ENCODE results near the gene SMARCD1. TPM values are rescaled to one million over a fixed set of nuclear protein-coding genes. Genes with fewer than 3 reads are reported as not detected.

Gene SMARCD1
- total and polyA plus RNA-seq, 8 donors: 2.9 to 75.9 (median 18.6) TPM

DNA sequence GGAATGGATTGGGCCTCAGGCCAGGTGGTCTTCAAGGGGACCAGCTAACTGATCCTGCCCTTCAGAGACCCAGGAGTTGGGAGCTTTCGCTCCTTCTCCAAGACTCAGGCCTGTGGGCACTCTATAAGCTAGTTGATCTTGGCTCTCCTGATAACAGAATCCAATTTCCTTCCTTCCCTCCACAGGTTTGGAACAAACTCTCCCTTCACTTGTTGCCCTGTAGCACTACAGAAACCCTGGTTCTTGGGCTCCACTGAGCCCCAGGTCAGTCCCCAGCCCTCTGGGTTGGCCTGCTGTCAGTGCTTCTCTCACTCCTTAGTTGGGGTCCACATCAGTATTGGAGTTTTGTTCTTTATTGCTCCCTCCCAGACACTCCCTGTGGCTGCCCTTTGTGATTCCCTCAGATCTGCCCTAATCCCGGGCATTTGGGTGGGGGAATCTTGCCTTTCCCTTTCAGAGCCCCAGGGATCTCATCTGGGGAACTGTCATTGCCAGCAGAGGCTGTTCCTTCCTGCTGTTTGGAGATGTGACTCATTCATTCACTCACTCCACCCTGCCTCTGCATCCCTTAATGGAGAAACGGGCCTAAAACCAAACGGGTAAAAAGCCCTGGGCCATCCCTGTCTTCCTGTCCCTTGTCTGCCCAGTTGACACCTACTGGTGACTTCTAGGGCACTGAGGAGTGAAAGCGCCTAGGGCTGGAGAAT is 14.3 kb downstream of the SMARCD1 start:
- no peak for TF ChIP-seq POLR2A (IDR thresholded peaks at IDR 0.05)
- no peak for TF ChIP-seq EP300 (IDR thresholded peaks at IDR 0.05)
- TF ChIP-seq POLR2AphosphoS5 (IDR thresholded peaks at IDR 0.05): no peak
- TF ChIP-seq, protein P1, sequence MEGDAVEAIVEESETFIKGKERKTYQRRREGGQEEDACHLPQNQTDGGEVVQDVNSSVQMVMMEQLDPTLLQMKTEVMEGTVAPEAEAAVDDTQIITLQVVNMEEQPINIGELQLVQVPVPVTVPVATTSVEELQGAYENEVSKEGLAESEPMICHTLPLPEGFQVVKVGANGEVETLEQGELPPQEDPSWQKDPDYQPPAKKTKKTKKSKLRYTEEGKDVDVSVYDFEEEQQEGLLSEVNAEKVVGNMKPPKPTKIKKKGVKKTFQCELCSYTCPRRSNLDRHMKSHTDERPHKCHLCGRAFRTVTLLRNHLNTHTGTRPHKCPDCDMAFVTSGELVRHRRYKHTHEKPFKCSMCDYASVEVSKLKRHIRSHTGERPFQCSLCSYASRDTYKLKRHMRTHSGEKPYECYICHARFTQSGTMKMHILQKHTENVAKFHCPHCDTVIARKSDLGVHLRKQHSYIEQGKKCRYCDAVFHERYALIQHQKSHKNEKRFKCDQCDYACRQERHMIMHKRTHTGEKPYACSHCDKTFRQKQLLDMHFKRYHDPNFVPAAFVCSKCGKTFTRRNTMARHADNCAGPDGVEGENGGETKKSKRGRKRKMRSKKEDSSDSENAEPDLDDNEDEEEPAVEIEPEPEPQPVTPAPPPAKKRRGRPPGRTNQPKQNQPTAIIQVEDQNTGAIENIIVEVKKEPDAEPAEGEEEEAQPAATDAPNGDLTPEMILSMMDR (IDR thresholded peaks at IDR 0.05): no peak
- no peaks in the 10 kb centered on the region for H3K9me3 ChIP-seq
- peaks cover 53 to 74% (median 69%) of the 10 kb centered on the region in 4 donors for H3K36me3 ChIP-seq
- intact Hi-C loops (cut with DNase I; ENCODE audit: low total_unique reads): loop anchor here (10.0 kb wide), 1 partner anchor 75 kb away; no protein-coding TSS in a partner anchor
- peaks cover 11 to 22% (median 15%) of the 10 kb centered on the region in 4 donors for H3K4me1 ChIP-seq
- no peaks in the 10 kb centered on the region for H3K27me3 ChIP-seq
- H3K27ac ChIP-seq: peak overlapping the region in 1 of 5 donors; percentile 27
- DNase-seq: no peak
- H3K4me3 ChIP-seq: no peak overlapping the region
- WGBS, 5 donors: 63 to 75% (median 72%) methylated on average over 5 of the region's 5 CpGs

DNA sequence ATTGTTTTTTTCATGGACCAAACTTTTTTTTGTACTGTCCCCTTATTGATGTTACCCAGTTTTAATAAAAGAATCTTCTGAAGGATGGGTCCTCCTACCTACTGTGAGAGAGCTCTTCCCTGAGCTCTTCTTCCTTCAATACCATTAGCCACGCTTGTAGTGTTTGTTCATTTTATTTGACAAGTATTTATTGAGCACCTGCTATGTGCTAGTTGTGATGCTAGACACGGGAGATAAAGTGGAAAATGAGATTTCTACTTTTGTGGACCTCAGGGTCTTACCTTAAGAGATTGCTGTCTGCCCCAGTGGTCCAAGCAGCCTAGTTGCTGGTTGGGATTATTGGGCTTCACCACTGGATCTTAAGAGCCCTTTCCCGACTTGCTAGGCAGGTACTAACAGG is 15.4 kb downstream of the SMARCD1 start:
- Histone ChIP-seq H3K4me1 (peaks cover 13 to 31% (median 24%) of the 10 kb centered on the region in 4 donors), H3K27ac (no peak overlapping the region), H3K4me3 (no peak overlapping the region), H3K36me3 (peaks cover 41 to 62% (median 58%) of the 10 kb centered on the region in 4 donors), H3K27me3 (no peaks in the 10 kb centered on the region), H3K9me3 (no peaks in the 10 kb centered on the region)
- TF ChIP-seq POLR2A (IDR thresholded peaks at IDR 0.05): no peak
- TF ChIP-seq POLR2AphosphoS5 (IDR thresholded peaks at IDR 0.05): no peak
- TF ChIP-seq, protein P1 (IDR thresholded peaks at IDR 0.05): no peak
- TF ChIP-seq EP300 (IDR thresholded peaks at IDR 0.05): no peak
- no peak for DNase-seq
- intact Hi-C loops (cut with DNase I; ENCODE audit: low total_unique reads): loop anchor here (10.0 kb wide), 1 partner anchor 74 kb away; no protein-coding TSS in a partner anchor
- WGBS, 5 donors: 72 to 83% (median 79%) methylated on average over 3 of the region's 3 CpGs

DNA sequence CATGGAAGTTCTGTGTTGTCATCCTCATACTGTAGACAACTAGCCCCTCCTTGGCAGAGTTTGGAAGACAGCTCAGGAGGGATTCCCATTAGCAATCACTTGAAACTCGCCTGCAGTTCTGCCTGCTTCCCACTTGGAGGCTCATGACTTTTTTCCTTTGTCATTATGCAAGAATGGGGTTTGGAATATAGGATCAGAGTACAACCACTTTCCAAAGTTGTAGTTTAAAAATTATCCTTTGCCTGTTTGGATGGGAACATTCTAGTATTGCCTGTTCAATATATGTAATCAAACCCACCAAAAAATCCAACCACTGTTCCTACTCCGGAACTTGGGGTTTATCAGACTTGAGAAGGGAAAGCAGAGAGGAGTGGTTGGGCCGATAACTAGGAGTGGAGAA is 16.5 kb downstream of the SMARCD1 start:
- no peak for DNase-seq
- WGBS, 5 donors: 70 to 77% (median 73%) methylated on average over 3 of the region's 3 CpGs
- Histone ChIP-seq H3K36me3 (peaks cover 30 to 51% (median 47%) of the 10 kb centered on the region in 4 donors), H3K27me3 (no peaks in the 10 kb centered on the region), H3K4me1 (peaks cover 13 to 31% (median 24%) of the 10 kb centered on the region in 4 donors), H3K27ac (no peak overlapping the region), H3K9me3 (no peaks in the 10 kb centered on the region), H3K4me3 (no peak overlapping the region)
- no peak for TF ChIP-seq POLR2AphosphoS5 (IDR thresholded peaks at IDR 0.05)
- TF ChIP-seq, protein P1 (IDR thresholded peaks at IDR 0.05): peak in 5 of 7 experiments; percentile 6 to 32 (median 18)
- intact Hi-C loops (cut with DNase I; ENCODE audit: low total_unique reads): loop anchor here (10.0 kb wide), 1 partner anchor 73 kb away; no protein-coding TSS in a partner anchor

DNA sequence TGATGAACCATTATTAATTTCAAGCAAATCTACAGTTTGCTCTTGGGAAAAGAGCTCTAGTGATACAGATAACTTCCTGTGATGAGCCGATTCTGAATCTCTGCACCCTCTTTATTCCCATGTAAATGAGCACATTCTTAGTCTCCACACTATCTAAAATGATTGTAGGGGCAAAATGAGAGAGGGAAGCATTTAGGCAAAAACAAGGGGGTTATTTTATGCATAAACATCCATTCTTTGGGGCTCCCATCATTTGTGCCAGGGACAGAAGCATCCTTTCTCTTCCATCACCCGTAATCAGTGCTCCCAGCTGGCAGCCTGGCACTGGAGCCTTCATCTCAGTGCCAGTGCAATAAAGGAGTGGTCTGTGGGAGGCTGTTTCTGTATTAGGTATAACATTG is 17.0 kb downstream of the SMARCD1 start:
- no peak overlapping the region for H3K27ac ChIP-seq
- no peaks in the 10 kb centered on the region for H3K9me3 ChIP-seq
- peaks cover 13 to 31% (median 24%) of the 10 kb centered on the region in 4 donors for H3K4me1 ChIP-seq
- no peak for DNase-seq
- no peak overlapping the region for H3K4me3 ChIP-seq
- TF ChIP-seq, protein P1 (IDR thresholded peaks at IDR 0.05): no peak
- TF ChIP-seq POLR2A (IDR thresholded peaks at IDR 0.05) (no peak), EP300 (IDR thresholded peaks at IDR 0.05) (no peak), POLR2AphosphoS5 (IDR thresholded peaks at IDR 0.05) (no peak)
- peaks cover 26 to 47% (median 42%) of the 10 kb centered on the region in 4 donors for H3K36me3 ChIP-seq
- WGBS, 5 donors: 82 to 92% (median 88%) methylated on average over 2 of the region's 2 CpGs
- intact Hi-C loops (cut with DNase I; ENCODE audit: low total_unique reads): loop anchor here (10.0 kb wide), 1 partner anchor 73 kb away; no protein-coding TSS in a partner anchor
- no peaks in the 10 kb centered on the region for H3K27me3 ChIP-seq
